Glutamatergic neuron (in vitro differentiated cells): ENCODE data around the gene NHLH2. TPM values are rescaled to one million over a fixed set of nuclear protein-coding genes. Genes with fewer than 3 reads are reported as not detected.

ENCODE experiments used
- DNase-seq: peaks from one replicate; pipeline ENCODE4 v3.0.0; 2022
- H3K27ac Mint-ChIP-seq: one replicate; pipeline ENCODE4 v1.8.0; 2020; ENCODE audit warnings: mild to moderate bottlenecking, mixed read lengths, inconsistent platforms; ENCODE audit not compliant: unreplicated experiment
- H3K27me3 Mint-ChIP-seq: one replicate; pipeline ENCODE4 v1.8.0; 2020; ENCODE audit warnings: mild to moderate bottlenecking, moderate library complexity, mixed read lengths, inconsistent platforms; ENCODE audit not compliant: unreplicated experiment
- H3K36me3 Mint-ChIP-seq: one replicate; pipeline ENCODE4 v1.8.0; 2020; ENCODE audit warnings: mild to moderate bottlenecking, mixed read lengths, inconsistent platforms; ENCODE audit not compliant: unreplicated experiment
- H3K4me1 Mint-ChIP-seq: one replicate; pipeline ENCODE4 v1.8.0; 2020; ENCODE audit warnings: mild to moderate bottlenecking, low read depth, mixed read lengths, inconsistent platforms; ENCODE audit not compliant: unreplicated experiment
- H3K4me3 Mint-ChIP-seq: one replicate; pipeline ENCODE4 v1.8.0; 2020; ENCODE audit warnings: mild to moderate bottlenecking, mixed read lengths, inconsistent platforms; ENCODE audit not compliant: unreplicated experiment
- H3K9me3 Mint-ChIP-seq: one replicate; pipeline ENCODE4 v1.8.0; 2020; ENCODE audit warnings: mild to moderate bottlenecking, moderate library complexity, mixed read lengths, inconsistent platforms; ENCODE audit not compliant: unreplicated experiment
- CTCF ChIP-seq: fragments of 200-600 bp; sonication (generic); IDR thresholded peaks from one replicate; pipeline ENCODE4 v1.5.0; 2021; ENCODE audit not compliant: partially characterized antibody, unreplicated experiment
- total RNA-seq: library from RNA; stranded (reverse); fragmentation: NEBNext Ultra II Directional; extraction: Animal tissue kit (Norgen Biotek cat#: 25700); gene quantifications from one replicate; pipeline ENCODE4 v1.2.1, GENCODE V29; 2021; ENCODE audit not compliant: unreplicated experiment

NHLH2 gene
- total RNA-seq, 1 donor from 2014 or later = 255 TPM

- H3K27me3 Mint-ChIP-seq = peaks cover 3% of the 10 kb centered on the region
- no peaks in the 10 kb centered on the region for H3K36me3 Mint-ChIP-seq
- TF ChIP-seq CTCF = no peak
- peaks cover 3% of the 10 kb centered on the region for H3K9me3 Mint-ChIP-seq
- H3K27ac Mint-ChIP-seq = no peak overlapping the region
- DNase-seq = no peak
- H3K4me1 Mint-ChIP-seq = peaks cover 12% of the 10 kb centered on the region
- H3K4me3 Mint-ChIP-seq = no peak overlapping the region
Observed at GRCh38 chr1:115880981-115881672, 40.2 kb upstream of the NHLH2 start.

- DNase-seq = no peak
- peaks cover 12% of the 10 kb centered on the region for H3K4me1 Mint-ChIP-seq
- peaks cover 3% of the 10 kb centered on the region for H3K9me3 Mint-ChIP-seq
Observed at GRCh38 chr1:115879977-115880376, 39.1 kb upstream of the NHLH2 start.

GRCh38 chr1:115877511-115877910 is 36.6 kb upstream of the NHLH2 start:
- Mint-ChIP-seq H3K36me3 (no peaks in the 10 kb centered on the region), H3K4me1 (peaks cover 12% of the 10 kb centered on the region), H3K27ac (peak overlapping the region; percentile 5), H3K4me3 (no peak overlapping the region), H3K9me3 (peaks cover 3% of the 10 kb centered on the region), H3K27me3 (no peaks in the 10 kb centered on the region)
- DNase-seq = peak; percentile 57
- TF ChIP-seq CTCF = no peak

More at GRCh38 chr1:115879977-115880376, 39.1 kb upstream of the NHLH2 start:
- H3K36me3 Mint-ChIP-seq = no peaks in the 10 kb centered on the region
- no peak for TF ChIP-seq CTCF
- peaks cover 3% of the 10 kb centered on the region for H3K27me3 Mint-ChIP-seq
- no peak overlapping the region for H3K27ac Mint-ChIP-seq
- H3K4me3 Mint-ChIP-seq = no peak overlapping the region

GRCh38 chr1:115874904-115875303 is 34.0 kb upstream of the NHLH2 start:
- no peak for TF ChIP-seq CTCF
- Mint-ChIP-seq H3K27me3 (no peaks in the 10 kb centered on the region), H3K4me1 (peaks cover 7% of the 10 kb centered on the region), H3K9me3 (peaks cover 3% of the 10 kb centered on the region), H3K36me3 (no peaks in the 10 kb centered on the region), H3K4me3 (no peak overlapping the region), H3K27ac (no peak overlapping the region)
- no peak for DNase-seq

- Mint-ChIP-seq H3K4me1 (peaks cover 7% of the 10 kb centered on the region), H3K9me3 (peaks cover 3% of the 10 kb centered on the region), H3K27ac (no peak overlapping the region), H3K27me3 (no peaks in the 10 kb centered on the region), H3K36me3 (no peaks in the 10 kb centered on the region), H3K4me3 (no peak overlapping the region)
- no peak for DNase-seq
- TF ChIP-seq CTCF = no peak
Observed at GRCh38 chr1:115874497-115874896, 33.6 kb upstream of the NHLH2 start.
